ENCODE measurements around the gene MFRP. TPM values are rescaled to one million over a fixed set of nuclear protein-coding genes. Genes with fewer than 3 reads are reported as not detected.
A peak's percentile ranks its signal among the peaks of the same experiment; 100 is the strongest.

Gene MFRP
- total and polyA plus RNA-seq, 9 of the 15 experiments (the other 6 are each of a cell fraction or from before 2014, with no cell fraction given) = not detected

DNA sequence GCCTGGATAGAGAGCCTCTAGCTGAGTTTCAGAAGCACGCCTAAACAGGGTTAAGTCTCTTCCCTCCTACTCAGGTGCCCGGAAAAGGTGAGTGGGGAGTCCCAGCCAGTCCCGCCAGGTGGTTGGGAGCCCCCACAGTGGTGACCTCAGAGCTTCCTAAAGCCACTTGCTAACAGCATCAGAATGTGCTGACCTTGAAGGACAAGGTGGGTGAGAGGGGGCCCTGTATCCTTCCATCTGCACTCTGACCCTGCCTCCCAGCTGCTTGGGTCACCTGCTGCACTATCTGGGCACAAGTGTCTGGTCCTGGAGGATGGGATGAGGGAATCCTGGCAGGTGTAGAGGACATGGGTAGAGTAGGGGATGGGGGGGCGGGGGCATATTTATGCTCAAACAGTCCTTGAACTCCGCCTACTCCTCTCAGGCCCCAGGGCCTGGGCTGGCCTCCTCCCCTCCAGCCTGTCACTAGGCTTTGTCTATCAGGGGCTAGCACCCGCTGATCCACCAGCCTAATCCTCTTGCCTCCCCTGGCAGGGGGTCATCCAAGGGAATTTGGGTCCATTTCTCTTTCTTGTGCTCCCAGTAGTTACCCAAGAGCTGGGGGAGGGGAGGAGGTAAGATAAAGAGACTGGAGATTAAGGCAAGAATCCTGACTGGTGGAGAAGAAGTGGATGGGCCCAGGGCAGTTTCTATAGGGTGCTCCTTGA, 31.6 kb upstream of the MFRP start (continued):
- TF ChIP-seq, protein P1, sequence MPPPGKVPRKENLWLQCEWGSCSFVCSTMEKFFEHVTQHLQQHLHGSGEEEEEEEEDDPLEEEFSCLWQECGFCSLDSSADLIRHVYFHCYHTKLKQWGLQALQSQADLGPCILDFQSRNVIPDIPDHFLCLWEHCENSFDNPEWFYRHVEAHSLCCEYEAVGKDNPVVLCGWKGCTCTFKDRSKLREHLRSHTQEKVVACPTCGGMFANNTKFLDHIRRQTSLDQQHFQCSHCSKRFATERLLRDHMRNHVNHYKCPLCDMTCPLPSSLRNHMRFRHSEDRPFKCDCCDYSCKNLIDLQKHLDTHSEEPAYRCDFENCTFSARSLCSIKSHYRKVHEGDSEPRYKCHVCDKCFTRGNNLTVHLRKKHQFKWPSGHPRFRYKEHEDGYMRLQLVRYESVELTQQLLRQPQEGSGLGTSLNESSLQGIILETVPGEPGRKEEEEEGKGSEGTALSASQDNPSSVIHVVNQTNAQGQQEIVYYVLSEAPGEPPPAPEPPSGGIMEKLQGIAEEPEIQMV (tag; conservative IDR thresholded peaks at IDR 0.05; ENCODE audit: low read depth) = no peak
- TF ChIP-seq, protein P2, sequence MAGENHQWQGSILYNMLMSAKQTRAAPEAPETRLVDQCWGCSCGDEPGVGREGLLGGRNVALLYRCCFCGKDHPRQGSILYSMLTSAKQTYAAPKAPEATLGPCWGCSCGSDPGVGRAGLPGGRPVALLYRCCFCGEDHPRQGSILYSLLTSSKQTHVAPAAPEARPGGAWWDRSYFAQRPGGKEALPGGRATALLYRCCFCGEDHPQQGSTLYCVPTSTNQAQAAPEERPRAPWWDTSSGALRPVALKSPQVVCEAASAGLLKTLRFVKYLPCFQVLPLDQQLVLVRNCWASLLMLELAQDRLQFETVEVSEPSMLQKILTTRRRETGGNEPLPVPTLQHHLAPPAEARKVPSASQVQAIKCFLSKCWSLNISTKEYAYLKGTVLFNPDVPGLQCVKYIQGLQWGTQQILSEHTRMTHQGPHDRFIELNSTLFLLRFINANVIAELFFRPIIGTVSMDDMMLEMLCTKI (IDR thresholded peaks at IDR 0.05; ENCODE audit: partially characterized antibody) = no peak
- TF ChIP-seq FOXK1 (CRISPR knock-in tag; IDR thresholded peaks at IDR 0.05; ENCODE audit: borderline replicate concordance) (no peak), ZNF444 (CRISPR knock-in tag; IDR thresholded peaks at IDR 0.05) (no peak), EP300 (IDR thresholded peaks at IDR 0.05; ENCODE audit: low read length) (peak; percentile 58), FOSL1 (tag; conservative IDR thresholded peaks at IDR 0.05) (no peak), ARID1B (IDR thresholded peaks at IDR 0.05) (peak; percentile 47), MAZ (CRISPR knock-in tag; conservative IDR thresholded peaks at IDR 0.05 in 1 of 2, IDR thresholded peaks at IDR 0.05 in 1 of 2) (peak in 1 of 2 experiments; percentile 28; a peak in 1 of 4 replicates), RBM15 (IDR thresholded peaks at IDR 0.05; ENCODE audit: insufficient read depth, low read length) (no peak), SMARCA5 (IDR thresholded peaks at IDR 0.05) (no peak), SMARCC2 (IDR thresholded peaks at IDR 0.05; ENCODE audit: low read depth) (no peak), NFE2 (IDR thresholded peaks at IDR 0.05; ENCODE audit: low read depth) (no peak), ZBTB1 (CRISPR knock-in tag; IDR thresholded peaks at IDR 0.05; ENCODE audit: borderline replicate concordance, low read depth) (no peak), ZNF785 (CRISPR knock-in tag; IDR thresholded peaks at IDR 0.05) (no peak), KAT2B (IDR thresholded peaks at IDR 0.05; ENCODE audit: low read depth, low read length) (no peak), MYNN (IDR thresholded peaks at IDR 0.05) (peak; percentile 61; the same call in 1 of the 2 replicates), MYNN (CRISPR knock-in tag; IDR thresholded peaks at IDR 0.05) (no peak), GATAD2B (IDR thresholded peaks at IDR 0.05; ENCODE audit: borderline replicate concordance) (no peak), SMARCA4 (IDR thresholded peaks at IDR 0.05) (peak; percentile 15; the same call in 1 of the 2 replicates), POLR2AphosphoS5 (IDR thresholded peaks at IDR 0.05; ENCODE audit: control insufficient read depth, insufficient read depth, low read depth, low read length) (peak; percentile 22; the same call in 1 of the 2 replicates)
- TF ChIP-seq, protein P3, sequence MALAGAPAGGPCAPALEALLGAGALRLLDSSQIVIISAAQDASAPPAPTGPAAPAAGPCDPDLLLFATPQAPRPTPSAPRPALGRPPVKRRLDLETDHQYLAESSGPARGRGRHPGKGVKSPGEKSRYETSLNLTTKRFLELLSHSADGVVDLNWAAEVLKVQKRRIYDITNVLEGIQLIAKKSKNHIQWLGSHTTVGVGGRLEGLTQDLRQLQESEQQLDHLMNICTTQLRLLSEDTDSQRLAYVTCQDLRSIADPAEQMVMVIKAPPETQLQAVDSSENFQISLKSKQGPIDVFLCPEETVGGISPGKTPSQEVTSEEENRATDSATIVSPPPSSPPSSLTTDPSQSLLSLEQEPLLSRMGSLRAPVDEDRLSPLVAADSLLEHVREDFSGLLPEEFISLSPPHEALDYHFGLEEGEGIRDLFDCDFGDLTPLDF (CRISPR knock-in tag; IDR thresholded peaks at IDR 0.05) = no peak
- TF ChIP-seq, protein P4, sequence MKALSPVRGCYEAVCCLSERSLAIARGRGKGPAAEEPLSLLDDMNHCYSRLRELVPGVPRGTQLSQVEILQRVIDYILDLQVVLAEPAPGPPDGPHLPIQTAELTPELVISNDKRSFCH (CRISPR knock-in tag; IDR thresholded peaks at IDR 0.05) = no peak
- TF ChIP-seq, protein P4 (tag; IDR thresholded peaks at IDR 0.05) = no peak
- TF ChIP-seq, protein P5, sequence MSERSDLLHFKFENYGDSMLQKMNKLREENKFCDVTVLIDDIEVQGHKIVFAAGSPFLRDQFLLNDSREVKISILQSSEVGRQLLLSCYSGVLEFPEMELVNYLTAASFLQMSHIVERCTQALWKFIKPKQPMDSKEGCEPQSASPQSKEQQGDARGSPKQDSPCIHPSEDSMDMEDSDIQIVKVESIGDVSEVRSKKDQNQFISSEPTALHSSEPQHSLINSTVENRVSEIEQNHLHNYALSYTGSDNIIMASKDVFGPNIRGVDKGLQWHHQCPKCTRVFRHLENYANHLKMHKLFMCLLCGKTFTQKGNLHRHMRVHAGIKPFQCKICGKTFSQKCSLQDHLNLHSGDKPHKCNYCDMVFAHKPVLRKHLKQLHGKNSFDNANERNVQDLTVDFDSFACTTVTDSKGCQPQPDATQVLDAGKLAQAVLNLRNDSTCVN (CRISPR knock-in tag; IDR thresholded peaks at IDR 0.05) = no peak

Measured in K562 (cell line).